Choroid plexus epithelial cell (primary cell): Measurements from ENCODE around the gene COL15A1.

ENCODE experiments used
- DNase-seq: peaks from one replicate; pipeline ENCODE4 v3.0.0-alpha.2; 2010; ENCODE audit warnings: low read depth
- H3K4me3 ChIP-seq: 2 replicates; pipeline ENCODE4 v1.5.1; 2011; ENCODE audit warnings: low read depth, mild to moderate bottlenecking, control low read depth, low read length, moderate library complexity
- TF ChIP-seq, protein P1 (sequence below): conservative IDR thresholded peaks from 2 replicates; pipeline ENCODE4 v1.5.1; 2011; ENCODE audit warnings: low read depth, mild to moderate bottlenecking, control low read depth, inconsistent platforms, low read length, moderate library complexity

COL15A1 gene

DNA sequence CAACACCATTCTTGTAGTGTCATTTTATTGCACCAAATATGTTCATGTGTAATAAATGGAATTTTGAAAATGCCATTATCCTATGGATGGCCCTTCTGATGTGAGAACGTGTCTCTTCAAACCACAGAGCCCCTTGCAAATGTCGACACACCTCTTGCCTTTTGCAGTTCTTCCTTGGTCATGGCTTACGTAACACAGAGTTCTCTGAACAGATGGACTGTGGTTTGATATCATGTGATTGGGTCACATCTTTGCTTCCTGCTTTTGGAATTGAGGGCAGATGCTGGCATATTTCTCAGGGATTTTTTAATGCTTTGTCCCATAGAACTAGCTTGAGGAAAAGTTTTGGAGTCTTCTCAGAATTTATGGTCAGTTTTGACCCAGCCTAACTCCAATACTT, 165.8 kb downstream of the COL15A1 start:
- H3K4me3 ChIP-seq = no peak overlapping the region
- TF ChIP-seq, protein P1, sequence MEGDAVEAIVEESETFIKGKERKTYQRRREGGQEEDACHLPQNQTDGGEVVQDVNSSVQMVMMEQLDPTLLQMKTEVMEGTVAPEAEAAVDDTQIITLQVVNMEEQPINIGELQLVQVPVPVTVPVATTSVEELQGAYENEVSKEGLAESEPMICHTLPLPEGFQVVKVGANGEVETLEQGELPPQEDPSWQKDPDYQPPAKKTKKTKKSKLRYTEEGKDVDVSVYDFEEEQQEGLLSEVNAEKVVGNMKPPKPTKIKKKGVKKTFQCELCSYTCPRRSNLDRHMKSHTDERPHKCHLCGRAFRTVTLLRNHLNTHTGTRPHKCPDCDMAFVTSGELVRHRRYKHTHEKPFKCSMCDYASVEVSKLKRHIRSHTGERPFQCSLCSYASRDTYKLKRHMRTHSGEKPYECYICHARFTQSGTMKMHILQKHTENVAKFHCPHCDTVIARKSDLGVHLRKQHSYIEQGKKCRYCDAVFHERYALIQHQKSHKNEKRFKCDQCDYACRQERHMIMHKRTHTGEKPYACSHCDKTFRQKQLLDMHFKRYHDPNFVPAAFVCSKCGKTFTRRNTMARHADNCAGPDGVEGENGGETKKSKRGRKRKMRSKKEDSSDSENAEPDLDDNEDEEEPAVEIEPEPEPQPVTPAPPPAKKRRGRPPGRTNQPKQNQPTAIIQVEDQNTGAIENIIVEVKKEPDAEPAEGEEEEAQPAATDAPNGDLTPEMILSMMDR = no peak
- DNase-seq = peak; percentile 84

DNA sequence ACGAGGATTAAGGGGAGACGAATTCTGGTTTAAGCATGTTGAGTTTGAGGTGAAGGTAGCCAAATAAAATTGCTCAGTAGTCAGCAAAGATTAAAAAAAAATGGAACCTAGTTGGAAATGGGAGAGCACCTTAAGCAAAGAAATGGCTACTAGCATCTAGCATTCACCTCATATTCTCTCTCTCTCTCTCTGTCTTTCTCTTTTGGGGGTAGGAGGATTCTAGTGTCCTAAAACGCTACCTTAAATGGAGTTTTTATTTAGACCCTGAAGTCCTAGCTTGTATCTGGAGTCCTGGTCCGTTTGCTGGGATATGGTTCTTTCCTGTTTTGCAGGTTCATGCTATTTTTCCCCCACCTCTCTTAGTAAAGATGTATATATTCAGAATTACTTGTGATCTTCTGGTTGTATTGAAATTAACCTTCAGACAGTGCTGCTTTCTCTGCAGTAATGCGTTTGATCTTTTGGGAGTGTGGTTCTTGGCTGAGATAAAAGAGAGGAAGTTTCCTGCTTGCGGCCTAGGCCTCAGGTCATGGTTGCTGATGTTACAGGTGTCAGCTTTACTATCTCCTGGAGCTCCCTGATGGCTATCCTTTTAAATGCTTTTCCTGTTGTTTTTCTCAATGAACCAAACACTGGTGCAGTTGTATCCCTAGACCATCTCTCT, 169.2 kb downstream of the COL15A1 start:
- TF ChIP-seq, protein P1 = no peak
- no peak for DNase-seq
- H3K4me3 ChIP-seq = no peak overlapping the region

DNA sequence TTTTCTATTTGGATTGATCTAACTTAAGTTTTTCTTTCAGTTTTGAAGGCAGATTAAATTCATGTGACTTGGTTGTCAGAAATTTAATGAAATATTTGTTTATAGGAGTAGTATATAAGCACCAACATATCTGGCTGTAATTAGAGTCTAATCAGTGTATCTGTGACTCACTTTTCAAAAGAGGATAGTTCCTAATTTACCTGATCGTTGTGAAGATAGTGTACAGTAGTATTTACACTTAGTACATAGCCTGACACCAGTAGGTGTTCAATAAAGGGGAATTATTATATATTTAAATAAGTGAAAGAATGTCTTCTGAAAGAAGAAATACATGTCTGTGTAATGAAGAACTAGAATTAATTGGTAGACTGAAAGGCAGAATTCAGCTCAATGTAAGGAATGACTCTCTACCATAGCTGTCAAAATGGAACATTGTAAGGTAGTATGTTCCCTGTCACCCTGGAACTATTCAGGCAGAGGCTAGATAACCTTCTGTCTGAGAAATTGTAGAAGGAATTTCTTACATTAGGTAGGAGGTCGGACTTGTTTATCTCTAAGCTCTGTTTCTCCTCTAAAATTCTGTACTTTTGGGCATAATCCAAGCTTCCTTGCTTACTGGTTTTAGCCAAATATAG, 169.8 kb downstream of the COL15A1 start:
- TF ChIP-seq, protein P1 = no peak
- H3K4me3 ChIP-seq = no peak overlapping the region
- DNase-seq = no peak

DNA sequence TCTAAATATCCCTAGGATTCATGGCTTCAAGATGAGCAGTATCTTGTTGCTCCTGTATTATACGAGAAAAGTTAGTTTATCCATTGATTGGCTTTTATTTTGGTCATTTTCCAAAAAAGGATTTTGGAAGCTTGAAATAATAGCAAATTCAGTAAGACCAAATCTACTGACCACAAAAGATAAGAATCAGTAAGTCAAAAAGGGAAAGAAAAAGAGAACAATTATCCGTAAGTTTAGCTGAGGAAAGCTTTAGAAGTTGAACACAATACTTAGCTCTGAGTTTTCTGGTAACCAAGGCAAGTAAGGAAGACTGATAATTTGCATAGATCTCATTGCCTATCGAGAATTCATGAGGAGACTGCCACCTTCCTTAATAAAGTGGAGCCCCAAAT, 170.3 kb downstream of the COL15A1 start:
- no peak overlapping the region for H3K4me3 ChIP-seq
- TF ChIP-seq, protein P1 = no peak
- DNase-seq = no peak

DNA sequence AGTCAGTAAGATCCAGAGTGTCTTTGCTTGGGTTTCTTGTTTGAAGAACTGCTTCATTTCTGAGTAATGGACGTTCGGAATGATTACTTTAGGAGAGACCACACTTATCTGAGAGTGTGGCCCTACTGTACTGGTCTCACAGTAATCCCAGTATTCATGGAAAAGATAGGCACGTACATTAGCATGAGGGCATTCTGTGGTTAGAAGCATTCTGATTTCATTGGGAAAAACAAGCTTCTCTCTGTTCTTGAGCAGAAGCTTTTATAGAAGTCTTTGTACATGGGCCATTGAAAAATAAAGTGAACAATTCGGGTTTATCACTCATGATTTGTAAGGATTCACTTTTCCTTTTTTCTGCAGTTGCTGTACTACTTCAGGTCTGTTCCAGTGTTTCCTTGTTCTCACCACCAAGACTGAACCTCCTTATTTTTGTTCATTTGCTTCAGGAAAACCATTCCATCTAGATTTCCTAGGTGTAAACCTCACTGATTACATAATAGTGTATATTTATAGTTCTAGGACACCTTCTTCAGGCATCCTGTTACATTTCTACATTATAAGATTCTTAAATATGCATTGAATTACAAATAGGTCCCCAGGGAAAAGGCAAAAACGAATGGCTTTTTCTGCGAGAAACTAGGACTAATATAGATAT, 171.3 kb downstream of the COL15A1 start:
- TF ChIP-seq, protein P1 = no peak
- no peak overlapping the region for H3K4me3 ChIP-seq
- DNase-seq = no peak

DNA sequence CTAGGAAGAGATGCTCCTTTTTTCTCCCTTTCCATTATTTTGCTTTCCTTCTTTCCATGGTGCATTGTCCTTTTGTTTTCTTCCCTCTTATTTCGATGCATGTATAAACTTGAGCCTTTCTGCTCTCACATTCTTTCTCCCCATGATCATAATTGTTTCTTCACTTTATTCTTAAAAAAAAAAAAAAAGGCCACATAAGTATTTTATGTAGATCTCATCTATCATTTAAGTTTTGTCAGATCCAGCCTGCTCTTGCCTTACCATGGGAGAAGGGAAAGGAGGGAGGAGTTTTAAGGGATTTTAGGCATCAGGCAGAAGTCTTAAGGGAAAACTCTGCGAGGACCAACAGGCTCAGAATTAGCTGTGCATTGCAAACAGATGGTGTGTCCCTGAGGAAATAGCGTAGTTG, 172.3 kb downstream of the COL15A1 start:
- H3K4me3 ChIP-seq = no peak overlapping the region
- TF ChIP-seq, protein P1 = no peak
- no peak for DNase-seq
